ENCODE measurements around the gene DMD.

DNA sequence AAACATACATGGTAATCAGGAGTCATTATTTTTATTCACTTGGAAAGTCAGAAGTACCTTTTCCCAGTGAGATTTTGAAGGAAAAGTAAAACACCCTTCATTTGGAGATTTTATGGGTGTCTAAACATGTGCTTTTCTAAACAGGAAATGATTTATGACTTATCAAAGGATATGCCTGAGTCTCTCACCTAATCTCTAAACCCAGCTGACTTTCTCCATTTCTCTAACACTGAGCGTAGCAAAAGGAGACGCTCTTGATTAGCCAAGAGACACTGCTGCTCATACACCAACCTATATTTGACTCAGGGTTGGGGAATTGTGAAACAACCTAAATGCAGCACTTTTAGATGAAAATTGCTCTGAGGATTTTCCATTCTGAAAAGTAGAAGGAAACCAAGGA lies 1671.0 kb downstream of the DMD start:
- no peak for TF ChIP-seq EP300 (IDR thresholded peaks at IDR 0.05)
- TF ChIP-seq POLR2A (IDR thresholded peaks at IDR 0.05): no peak
- TF ChIP-seq, protein P1, sequence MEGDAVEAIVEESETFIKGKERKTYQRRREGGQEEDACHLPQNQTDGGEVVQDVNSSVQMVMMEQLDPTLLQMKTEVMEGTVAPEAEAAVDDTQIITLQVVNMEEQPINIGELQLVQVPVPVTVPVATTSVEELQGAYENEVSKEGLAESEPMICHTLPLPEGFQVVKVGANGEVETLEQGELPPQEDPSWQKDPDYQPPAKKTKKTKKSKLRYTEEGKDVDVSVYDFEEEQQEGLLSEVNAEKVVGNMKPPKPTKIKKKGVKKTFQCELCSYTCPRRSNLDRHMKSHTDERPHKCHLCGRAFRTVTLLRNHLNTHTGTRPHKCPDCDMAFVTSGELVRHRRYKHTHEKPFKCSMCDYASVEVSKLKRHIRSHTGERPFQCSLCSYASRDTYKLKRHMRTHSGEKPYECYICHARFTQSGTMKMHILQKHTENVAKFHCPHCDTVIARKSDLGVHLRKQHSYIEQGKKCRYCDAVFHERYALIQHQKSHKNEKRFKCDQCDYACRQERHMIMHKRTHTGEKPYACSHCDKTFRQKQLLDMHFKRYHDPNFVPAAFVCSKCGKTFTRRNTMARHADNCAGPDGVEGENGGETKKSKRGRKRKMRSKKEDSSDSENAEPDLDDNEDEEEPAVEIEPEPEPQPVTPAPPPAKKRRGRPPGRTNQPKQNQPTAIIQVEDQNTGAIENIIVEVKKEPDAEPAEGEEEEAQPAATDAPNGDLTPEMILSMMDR (IDR thresholded peaks at IDR 0.05): no peak

Data from sigmoid colon (tissue), 4 donors.